H1 (cell line): Measurements from ENCODE around the gene ACOT7. TPM values are rescaled to one million over a fixed set of nuclear protein-coding genes. Genes with fewer than 3 reads are reported as not detected.

Experiments used
- ATF3 ChIP-seq: IDR thresholded peaks from 2 replicates; pipeline ENCODE4 v1.6.1; 2011; ENCODE audit warnings: low read depth, mild to moderate bottlenecking, low read length; ENCODE audit not compliant: insufficient read depth
- CEBPB ChIP-seq: IDR thresholded peaks from 2 replicates; pipeline ENCODE4 v1.6.1; 2012; ENCODE audit warnings: low read depth, low read length
- CHD7 ChIP-seq: fragments of 300-600 bp; sonication (generic); IDR thresholded peaks from 2 replicates; pipeline ENCODE4 v1.7.1; 2012; ENCODE audit warnings: low read length, moderate library complexity, mild to moderate bottlenecking, inconsistent platforms; ENCODE audit not compliant: insufficient replicate concordance
- CREB1 ChIP-seq: IDR thresholded peaks from 2 replicates; pipeline ENCODE4 v1.6.1; 2012; ENCODE audit warnings: inconsistent platforms
- HDAC2 ChIP-seq, 2 experiments: fragments of 300-600 bp in 1 of 2; sonication (generic) in 1 of 2; IDR thresholded peaks; 2 replicates each; pipeline ENCODE4 v1.6.1; 2011 to 2012; ENCODE audit warnings: low read depth in 2 of 2, low read length in 2 of 2, mild to moderate bottlenecking in 2 of 2, moderate library complexity in 2 of 2, borderline replicate concordance in 1 of 2, inconsistent platforms in 1 of 2
- KDM4A ChIP-seq: IDR thresholded peaks from one replicate; pipeline ENCODE4 v1.7.1; 2012; ENCODE audit warnings: low read depth, mild to moderate bottlenecking, moderate library complexity, low read length, inconsistent platforms; ENCODE audit not compliant: severe bottlenecking
- POLR2AphosphoS5 ChIP-seq: IDR thresholded peaks from 2 replicates; pipeline ENCODE4 v1.6.1; 2011; ENCODE audit warnings: low read depth, low read length
- SRF ChIP-seq: IDR thresholded peaks from 2 replicates; pipeline ENCODE4 v1.6.1; 2011; ENCODE audit warnings: mild to moderate bottlenecking, low read depth, low read length, moderate library complexity
- TEAD4 ChIP-seq: IDR thresholded peaks from 2 replicates; pipeline ENCODE4 v1.6.1; 2012; ENCODE audit warnings: low read depth, low read length, inconsistent platforms, mixed read lengths
- polyA plus RNA-seq, 7 experiments: library from polyadenylated mRNA; depleted of rRNA in 3 of 7; stranded (reverse) in 5 of 7; unstranded in 2 of 7; fragments of >200 nt in 5 of 7; fragments of 200-250 nt in 2 of 7; gene quantifications; 1 replicate in 5 of 7; 2 replicates in 1 of 7; 4 replicates in 1 of 7; pipeline versions ENCODE4 v1.2.1 to v1.2.3, GENCODE V29; 2011 to 2013; ENCODE audit warnings: missing spikeins in 2 of 7, mixed read lengths in 2 of 7
- total RNA-seq: library from RNA; stranded (reverse); fragmentation: NEBNext Ultra II Directional; extraction: Animal tissue kit (Norgen Biotek cat#: 25700); gene quantifications from 2 replicates; pipeline ENCODE4 v1.2.1, GENCODE V29; 2021
- TF ChIP-seq, protein P1 (sequence below): IDR thresholded peaks from 2 replicates; pipeline ENCODE4 v1.6.1; 2011; ENCODE audit warnings: low read length, improper control_type of control experiment

The ACOT7 gene
- total and polyA plus RNA-seq, 2 of the 8 experiments (the other 6 are each of a cell fraction or from before 2014, with no cell fraction given), result 151 to 214 TPM

- TF ChIP-seq CHD7 (no peak), POLR2AphosphoS5 (0 out of 2 replicates have a peak, but pooled peaks have one; percentile 26), TEAD4 (no peak), ATF3 (no peak), CEBPB (no peak), SRF (no peak), HDAC2 (IDR thresholded peaks at IDR 0.05; ENCODE audit: borderline replicate concordance in 1 of 2, low read depth in 2 of 2, low read length in 2 of 2) (no peak), KDM4A (no peak), CREB1 (no peak)
- TF ChIP-seq, protein P1, sequence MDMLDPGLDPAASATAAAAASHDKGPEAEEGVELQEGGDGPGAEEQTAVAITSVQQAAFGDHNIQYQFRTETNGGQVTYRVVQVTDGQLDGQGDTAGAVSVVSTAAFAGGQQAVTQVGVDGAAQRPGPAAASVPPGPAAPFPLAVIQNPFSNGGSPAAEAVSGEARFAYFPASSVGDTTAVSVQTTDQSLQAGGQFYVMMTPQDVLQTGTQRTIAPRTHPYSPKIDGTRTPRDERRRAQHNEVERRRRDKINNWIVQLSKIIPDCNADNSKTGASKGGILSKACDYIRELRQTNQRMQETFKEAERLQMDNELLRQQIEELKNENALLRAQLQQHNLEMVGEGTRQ, result no peak
These were observed 154.3 kb downstream of the ACOT7 start (continued) for GRCh38 chr1:6239213-6239752.
